Aorta (tissue), 5 donors: ENCODE measurements around the gene CHST11. TPM values are rescaled to one million over a fixed set of nuclear protein-coding genes. Genes with fewer than 3 reads are reported as not detected.

Experiments
- ATAC-seq: fragments of 200-7000 bp; cut with Tn5 transposase; one replicate; pipeline ENCODE4 v1.9.1; 2022; ENCODE audit warnings: moderate library complexity; ENCODE audit not compliant: low FRiP score
- DNase-seq, 2 donors: peaks; one replicate each; pipeline ENCODE4 v3.0.0-alpha.2; 2020
- H3K27ac ChIP-seq, 2 donors: one replicate each; pipeline ENCODE4 v1.5.1; 2013; ENCODE audit warnings: low read length in 2 of 2, mild to moderate bottlenecking in 2 of 2, moderate library complexity in 2 of 2, control low read depth in 1 of 2, inconsistent platforms in 1 of 2, low read depth in 1 of 2
- H3K27me3 ChIP-seq, 2 donors: one replicate each; pipeline ENCODE4 v1.6.1; 2013; ENCODE audit warnings: control low read depth in 1 of 2, low read length in 1 of 2, mild to moderate bottlenecking in 1 of 2, moderate library complexity in 1 of 2; ENCODE audit not compliant: insufficient read depth in 2 of 2, control insufficient read depth in 1 of 2
- H3K36me3 ChIP-seq, 2 donors: one replicate each; pipeline ENCODE4 v1.6.1; 2013; ENCODE audit warnings: control low read depth in 1 of 2, low read length in 1 of 2, mild to moderate bottlenecking in 1 of 2; ENCODE audit not compliant: insufficient read depth in 2 of 2, control insufficient read depth in 1 of 2
- H3K4me1 ChIP-seq, 2 donors: one replicate each; pipeline ENCODE4 v1.6.1; 2013; ENCODE audit warnings: low read length in 2 of 2, control low read depth in 1 of 2, mild to moderate bottlenecking in 1 of 2, moderate library complexity in 1 of 2; ENCODE audit not compliant: insufficient read depth in 2 of 2, control insufficient read depth in 1 of 2
- H3K4me3 ChIP-seq, 2 donors: one replicate each; pipeline ENCODE4 v1.5.1; 2013; ENCODE audit warnings: low read length in 2 of 2, control low read depth in 1 of 2, mild to moderate bottlenecking in 1 of 2
- H3K9me3 ChIP-seq: one replicate; pipeline ENCODE4 v1.6.1; 2013; ENCODE audit warnings: mild to moderate bottlenecking, low read length; ENCODE audit not compliant: control insufficient read depth
- WGBS, 2 donors: extraction: QIAGEN DNeasy Blood & Tissue Kit; methylation state at CpG; one replicate each; pipeline ENCODE4 v1.1.7; 2013; 5-methylcytosine and 5-hydroxymethylcytosine counted together
- intact Hi-C, 2 donors: fragments of 100-400 bp; cut with DNase I; formaldehyde crosslinking; loops; one replicate each; pipeline versions ENCODE4 v1.14.2 to v1.15.0; 2022
- polyA plus RNA-seq, 2 donors: library from polyadenylated mRNA; stranded (reverse); fragments of 200-250 nt; gene quantifications; one replicate each; pipeline ENCODE4 v1.2.3, GENCODE V29; 2013
- total RNA-seq, 2 donors: library from RNA; stranded (reverse); fragmentation: NEBNext Ultra II Directional; extraction: Animal tissue kit (Norgen Biotek cat#: 25700); gene quantifications; one replicate each; pipeline ENCODE4 v1.2.1, GENCODE V29; 2021
- donor health status: healthy with polysubstance abuse.
- donor health status: Bipolar disorder and iron deficiency.
- donor health status: DM: no; HTN: no; CAD: no.
- donor health status: DM: no; HTN: no; CAD: no.
- donor health status: DM: yes; HTN: yes; CAD: no.

CHST11 gene
- total and polyA plus RNA-seq, 4 donors = 2.1 to 31.0 (median 15.7) TPM

GRCh38 chr12:104641862-104642261 lies 185.1 kb downstream of the CHST11 start:
- ATAC-seq (peak; percentile 61), DNase-seq (no peak)
- H3K9me3 ChIP-seq = no peaks in the 10 kb centered on the region
- no peaks in the 10 kb centered on the region for H3K36me3 ChIP-seq
- no peak overlapping the region for H3K4me3 ChIP-seq
- H3K27me3 ChIP-seq = no peaks in the 10 kb centered on the region
- intact Hi-C loops = no loop called here
- H3K4me1 ChIP-seq = no peaks in the 10 kb centered on the region
- 72 to 74% methylated on average over 3 of the region's 3 CpGs for WGBS, 2 donors
- no peak overlapping the region for H3K27ac ChIP-seq

- Histone ChIP-seq H3K27me3 (no peaks in the 10 kb centered on the region), H3K4me3 (no peak overlapping the region), H3K9me3 (no peaks in the 10 kb centered on the region), H3K36me3 (no peaks in the 10 kb centered on the region), H3K27ac (no peak overlapping the region), H3K4me1 (no peaks in the 10 kb centered on the region)
- 79 to 81% methylated on average over 8 of the region's 8 CpGs for WGBS, 2 donors
- ATAC-seq (no peak), DNase-seq (no peak)
- intact Hi-C loops = no loop called here
Measured at GRCh38 chr12:104643093-104643818, 186.5 kb downstream of the CHST11 start.

GRCh38 chr12:104643819-104644669 lies 187.3 kb downstream of the CHST11 start:
- Histone ChIP-seq H3K4me1 (no peaks in the 10 kb centered on the region), H3K9me3 (no peaks in the 10 kb centered on the region), H3K36me3 (no peaks in the 10 kb centered on the region), H3K4me3 (no peak overlapping the region), H3K27me3 (no peaks in the 10 kb centered on the region), H3K27ac (no peak overlapping the region)
- 49 to 51% methylated on average over 12 of the region's 12 CpGs for WGBS, 2 donors
- peak; percentile 52 for ATAC-seq
- DNase-seq = peak in 1 of 2 donors; percentile 73
- intact Hi-C loops = no loop called here

- H3K4me1 ChIP-seq = no peaks in the 10 kb centered on the region
- no peaks in the 10 kb centered on the region for H3K9me3 ChIP-seq
- 94 to 97% methylated on average over 4 of the region's 4 CpGs for WGBS, 2 donors
- intact Hi-C loops = no loop called here
- H3K27ac ChIP-seq = no peak overlapping the region
- ATAC-seq = no peak
- H3K4me3 ChIP-seq = no peak overlapping the region
- no peaks in the 10 kb centered on the region for H3K27me3 ChIP-seq
- DNase-seq = no peak
- H3K36me3 ChIP-seq = no peaks in the 10 kb centered on the region
Measured at GRCh38 chr12:104648756-104649155, 192.0 kb downstream of the CHST11 start.

- Histone ChIP-seq H3K9me3 (no peaks in the 10 kb centered on the region), H3K27ac (no peak overlapping the region), H3K36me3 (no peaks in the 10 kb centered on the region), H3K27me3 (no peaks in the 10 kb centered on the region), H3K4me1 (no peaks in the 10 kb centered on the region), H3K4me3 (no peak overlapping the region)
- DNase-seq (no peak), ATAC-seq (no peak)
- WGBS, 2 donors = 92 to 96% methylated on average over 2 of the region's 2 CpGs
- intact Hi-C loops = no loop called here
Measured at GRCh38 chr12:104649217-104649824, 192.6 kb downstream of the CHST11 start.

- intact Hi-C loops = no loop called here
- H3K4me1 ChIP-seq = no peaks in the 10 kb centered on the region
- ATAC-seq = no peak
Measured at GRCh38 chr12:104649921-104650320, 193.2 kb downstream of the CHST11 start.

GRCh38 chr12:104650541-104650940 lies 193.8 kb downstream of the CHST11 start:
- ATAC-seq (no peak), DNase-seq (no peak)
- Histone ChIP-seq H3K4me3 (no peak overlapping the region), H3K27ac (no peak overlapping the region), H3K36me3 (no peaks in the 10 kb centered on the region), H3K9me3 (no peaks in the 10 kb centered on the region), H3K4me1 (no peaks in the 10 kb centered on the region), H3K27me3 (no peaks in the 10 kb centered on the region)
- WGBS, 2 donors = 91 to 92% methylated on average over 5 of the region's 5 CpGs
- intact Hi-C loops = no loop called here

More at GRCh38 chr12:104649921-104650320, 193.2 kb downstream of the CHST11 start:
- Histone ChIP-seq H3K36me3 (no peaks in the 10 kb centered on the region), H3K9me3 (no peaks in the 10 kb centered on the region), H3K27ac (no peak overlapping the region), H3K4me3 (no peak overlapping the region), H3K27me3 (no peaks in the 10 kb centered on the region)
- no peak for DNase-seq

- H3K36me3 ChIP-seq = no peaks in the 10 kb centered on the region
- H3K27me3 ChIP-seq = no peaks in the 10 kb centered on the region
- no peaks in the 10 kb centered on the region for H3K9me3 ChIP-seq
- WGBS, 2 donors = 87 to 89% methylated on average over 7 of the region's 7 CpGs
- no peak for ATAC-seq
- no peak for DNase-seq
- H3K27ac ChIP-seq = no peak overlapping the region
- intact Hi-C loops = no loop called here
- H3K4me3 ChIP-seq = no peak overlapping the region
- no peaks in the 10 kb centered on the region for H3K4me1 ChIP-seq
Measured at GRCh38 chr12:104651811-104652210, 195.1 kb downstream of the CHST11 start.
